Measurements from ENCODE around the gene ARMC6. TPM values are rescaled to one million over a fixed set of nuclear protein-coding genes. Genes with fewer than 3 reads are reported as not detected.
A peak's percentile ranks its signal among the peaks of the same experiment; 100 is the strongest.

Gene ARMC6
- 10 to 100 TPM; 21.0 to 38.6 TPM for total RNA-seq

GRCh38 chr19:19033426-19034203 is at the start of gene ARMC6, which contains the start of gene SUGP2:
Gene ARMC6 (plus strand): TSS chr19:19033603. CDS start chr19:19034210, 607 bp downstream.
Gene SUGP2 (minus strand): TSS chr19:19033517. CDS start chr19:19031071, 2,446 bp downstream.
- DNase-seq (ENCODE audit: low spot score), result peak; percentile 31
- peaks cover 10 to 19% of the 10 kb centered on the region in 2 donors for H3K4me1 ChIP-seq (ENCODE audit: control insufficient read depth in 1 of 2, low read depth in 2 of 2)
- ATAC-seq (ENCODE audit: insufficient number of reproducible peaks, low FRiP score, low read depth), result peak; percentile 71

GRCh38 chr19:18984251-18984650 is 49.2 kb upstream of the ARMC6 start:
- H3K4me1 ChIP-seq (ENCODE audit: control insufficient read depth in 1 of 2, low read depth in 2 of 2), result no peaks in the 10 kb centered on the region
- H3K27me3 ChIP-seq (replicated peaks; ENCODE audit: insufficient read depth), result no peaks in the 10 kb centered on the region
- H3K9me3 ChIP-seq, result no peaks in the 10 kb centered on the region
- TF ChIP-seq CTCF (IDR thresholded peaks at IDR 0.05), result no peak
- no peaks in the 10 kb centered on the region for H3K36me3 ChIP-seq
- DNase-seq (ENCODE audit: low spot score) (no peak), ATAC-seq (ENCODE audit: insufficient number of reproducible peaks, low FRiP score, low read depth) (no peak)
- no peak overlapping the region for H3K27ac ChIP-seq
- no peak overlapping the region for H3K4me3 ChIP-seq

More at GRCh38 chr19:19033426-19034203, at the start of gene ARMC6, which contains the start of gene SUGP2:
- Histone ChIP-seq H3K27me3 (replicated peaks; ENCODE audit: insufficient read depth) (no peaks in the 10 kb centered on the region), H3K9me3 (no peaks in the 10 kb centered on the region), H3K4me3 (peak within 1 kb of the TSS; percentile 73), H3K27ac (peak within 1 kb of the TSS; percentile 89 to 91), H3K36me3 (peaks cover 10% of the 10 kb centered on the region)
- no peak for TF ChIP-seq CTCF (IDR thresholded peaks at IDR 0.05)

GRCh38 chr19:18985257-18985656 is 48.1 kb upstream of the ARMC6 start:
- no peaks in the 10 kb centered on the region for H3K36me3 ChIP-seq
- no peaks in the 10 kb centered on the region for H3K9me3 ChIP-seq
- no peaks in the 10 kb centered on the region for H3K4me1 ChIP-seq (ENCODE audit: control insufficient read depth in 1 of 2, low read depth in 2 of 2)
- no peaks in the 10 kb centered on the region for H3K27me3 ChIP-seq (replicated peaks; ENCODE audit: insufficient read depth)
- ATAC-seq (ENCODE audit: insufficient number of reproducible peaks, low FRiP score, low read depth) (no peak), DNase-seq (ENCODE audit: low spot score) (no peak)
- no peak overlapping the region for H3K4me3 ChIP-seq
- H3K27ac ChIP-seq, result no peak overlapping the region
- TF ChIP-seq CTCF (IDR thresholded peaks at IDR 0.05), result no peak

- TF ChIP-seq CTCF (IDR thresholded peaks at IDR 0.05), result no peak
- ATAC-seq (ENCODE audit: insufficient number of reproducible peaks, low FRiP score, low read depth) (no peak), DNase-seq (ENCODE audit: low spot score) (no peak)
- Histone ChIP-seq H3K27ac (no peak overlapping the region), H3K9me3 (no peaks in the 10 kb centered on the region), H3K4me1 (ENCODE audit: control insufficient read depth in 1 of 2, low read depth in 2 of 2) (no peaks in the 10 kb centered on the region), H3K4me3 (no peak overlapping the region), H3K27me3 (replicated peaks; ENCODE audit: insufficient read depth) (no peaks in the 10 kb centered on the region), H3K36me3 (peaks cover 10% of the 10 kb centered on the region)
Measured at GRCh38 chr19:18987456-18987855, 45.9 kb upstream of the ARMC6 start.

GRCh38 chr19:18989316-18989715 is 44.1 kb upstream of the ARMC6 start:
- H3K4me1 ChIP-seq (ENCODE audit: control insufficient read depth in 1 of 2, low read depth in 2 of 2), result no peaks in the 10 kb centered on the region
- H3K36me3 ChIP-seq, result peaks cover 27% of the 10 kb centered on the region
- no peak for TF ChIP-seq CTCF (IDR thresholded peaks at IDR 0.05)
- ATAC-seq (ENCODE audit: insufficient number of reproducible peaks, low FRiP score, low read depth), result no peak
- no peak for DNase-seq (ENCODE audit: low spot score)
- H3K4me3 ChIP-seq, result no peak overlapping the region
- no peaks in the 10 kb centered on the region for H3K27me3 ChIP-seq (replicated peaks; ENCODE audit: insufficient read depth)
- no peak overlapping the region for H3K27ac ChIP-seq
- H3K9me3 ChIP-seq, result no peaks in the 10 kb centered on the region
